HepG2 (cell line): ENCODE results near the gene TMEM240. TPM values are rescaled to one million over a fixed set of nuclear protein-coding genes. Genes with fewer than 3 reads are reported as not detected.

Experiments
- ATF7 ChIP-seq, 2 experiments: fragments of 450-650 bp in 1 of 2; sonication (generic) in 1 of 2; formaldehyde crosslinking in 1 of 2; IDR thresholded peaks; 2 replicates each; pipeline versions ENCODE4 v1.4.0 to v1.6.1; 2016 to 2020; ENCODE audit warnings: antibody characterized with exemption in 1 of 2, mild to moderate bottlenecking in 1 of 2, missing genetic modification reagents in 1 of 2
- DDIT3 ChIP-seq: sonication (generic); formaldehyde crosslinking; IDR thresholded peaks from 2 replicates; pipeline ENCODE4 v1.4.0; 2020; ENCODE audit warnings: mild to moderate bottlenecking, missing genetic modification reagents
- HCFC1 ChIP-seq: fragments of 150-350 bp; IDR thresholded peaks from 2 replicates; pipeline ENCODE4 v1.6.1; 2014; ENCODE audit warnings: low read depth, low read length
- HIVEP1 ChIP-seq: sonication (generic); formaldehyde crosslinking; IDR thresholded peaks from 2 replicates; pipeline ENCODE4 v1.4.0; 2020; ENCODE audit warnings: mild to moderate bottlenecking, missing genetic modification reagents
- PAWR ChIP-seq: sonication (generic); formaldehyde crosslinking; IDR thresholded peaks from 2 replicates; pipeline ENCODE4 v1.4.0; 2020; ENCODE audit warnings: missing genetic modification reagents, mild to moderate bottlenecking, borderline replicate concordance
- POGZ ChIP-seq: sonication (generic); formaldehyde crosslinking; IDR thresholded peaks from 2 replicates; pipeline ENCODE4 v1.4.0; 2020; ENCODE audit warnings: mild to moderate bottlenecking, missing genetic modification reagents
- RFXAP ChIP-seq: sonication (generic); formaldehyde crosslinking; IDR thresholded peaks from 2 replicates; pipeline ENCODE4 v1.4.0; 2020; ENCODE audit warnings: missing genetic modification reagents, borderline replicate concordance
- SALL2 ChIP-seq: sonication (generic); formaldehyde crosslinking; IDR thresholded peaks from 2 replicates; pipeline ENCODE4 v1.8.1; 2023; ENCODE audit warnings: mild to moderate bottlenecking, missing genetic modification reagents, inconsistent platforms
- SIX1 ChIP-seq: sonication (generic); formaldehyde crosslinking; IDR thresholded peaks from 2 replicates; pipeline ENCODE4 v1.4.0; 2020; ENCODE audit warnings: missing genetic modification reagents, borderline replicate concordance
- SRSF9 ChIP-seq: fragments of 200-400 bp; formaldehyde crosslinking; IDR thresholded peaks from 2 replicates; pipeline ENCODE4 v1.6.1; 2018; ENCODE audit warnings: borderline replicate concordance, mild to moderate bottlenecking, low read depth, low read length; ENCODE audit not compliant: insufficient read depth, poor library complexity, severe bottlenecking
- ZBTB2 ChIP-seq: sonication (generic); formaldehyde crosslinking; IDR thresholded peaks from 2 replicates; pipeline ENCODE4 v1.8.0; 2022; ENCODE audit warnings: low read depth, missing genetic modification reagents
- ZBTB4 ChIP-seq: sonication (generic); formaldehyde crosslinking; IDR thresholded peaks from 2 replicates; pipeline ENCODE4 v1.4.0; 2020; ENCODE audit warnings: missing genetic modification reagents, mild to moderate bottlenecking, borderline replicate concordance
- ZNF136 ChIP-seq: sonication (generic); formaldehyde crosslinking; IDR thresholded peaks from 2 replicates; pipeline ENCODE4 v1.8.1; 2022; ENCODE audit warnings: low read depth, mild to moderate bottlenecking, moderate library complexity, missing genetic modification reagents
- ZNF207 ChIP-seq: fragments of 450-650 bp; IDR thresholded peaks from 2 replicates; pipeline ENCODE4 v1.6.1; 2016; ENCODE audit warnings: antibody characterized with exemption, borderline replicate concordance
- ZNF768 ChIP-seq: sonication (generic); formaldehyde crosslinking; IDR thresholded peaks from 2 replicates; pipeline ENCODE4 v1.4.0; 2020; ENCODE audit warnings: missing genetic modification reagents
- polyA plus RNA-seq, 8 experiments: library from polyadenylated mRNA; depleted of rRNA in 3 of 8; stranded (reverse) in 7 of 8; unstranded in 1 of 8; fragments of >200 nt; fragmentation: Illumina TruSeq in 4 of 8; extraction: Trizol in 4 of 8; gene quantifications; 2 replicates each; pipeline versions ENCODE4 v1.2.1 to v1.2.3, GENCODE V29; 2011 to 2016; ENCODE audit warnings: low read depth in 4 of 8, missing spikeins in 1 of 8, mixed read lengths in 1 of 8; ENCODE audit not compliant: insufficient read depth in 1 of 8
- total RNA-seq, 5 experiments: library from RNA; depleted of rRNA; stranded (reverse); fragments of >200 nt; fragmentation: Illumina TruSeq; extraction: Trizol; gene quantifications; 2 replicates each; pipeline ENCODE4 v1.2.3, GENCODE V29; 2016; ENCODE audit warnings: low read depth in 1 of 5
- TF ChIP-seq, protein P1 (sequence below): sonication (generic); formaldehyde crosslinking; IDR thresholded peaks from 2 replicates; pipeline ENCODE4 v1.5.0; 2020; ENCODE audit warnings: missing genetic modification reagents, mild to moderate bottlenecking, borderline replicate concordance
- TF ChIP-seq, protein P2 (sequence below): sonication (generic); formaldehyde crosslinking; IDR thresholded peaks from 2 replicates; pipeline ENCODE4 v1.8.1; 2023; ENCODE audit warnings: mild to moderate bottlenecking, missing genetic modification reagents
- TF ChIP-seq, protein P3 (sequence below): sonication (generic); formaldehyde crosslinking; conservative IDR thresholded peaks from 2 replicates; pipeline ENCODE4 v1.8.0; 2022; ENCODE audit warnings: mild to moderate bottlenecking, moderate library complexity, missing genetic modification reagents

Gene TMEM240
- total and polyA plus RNA-seq, 2 of the 13 experiments (the other 11 are each of a cell fraction or from before 2014, with no cell fraction given), result 0.17 TPM; not detected in 1

DNA sequence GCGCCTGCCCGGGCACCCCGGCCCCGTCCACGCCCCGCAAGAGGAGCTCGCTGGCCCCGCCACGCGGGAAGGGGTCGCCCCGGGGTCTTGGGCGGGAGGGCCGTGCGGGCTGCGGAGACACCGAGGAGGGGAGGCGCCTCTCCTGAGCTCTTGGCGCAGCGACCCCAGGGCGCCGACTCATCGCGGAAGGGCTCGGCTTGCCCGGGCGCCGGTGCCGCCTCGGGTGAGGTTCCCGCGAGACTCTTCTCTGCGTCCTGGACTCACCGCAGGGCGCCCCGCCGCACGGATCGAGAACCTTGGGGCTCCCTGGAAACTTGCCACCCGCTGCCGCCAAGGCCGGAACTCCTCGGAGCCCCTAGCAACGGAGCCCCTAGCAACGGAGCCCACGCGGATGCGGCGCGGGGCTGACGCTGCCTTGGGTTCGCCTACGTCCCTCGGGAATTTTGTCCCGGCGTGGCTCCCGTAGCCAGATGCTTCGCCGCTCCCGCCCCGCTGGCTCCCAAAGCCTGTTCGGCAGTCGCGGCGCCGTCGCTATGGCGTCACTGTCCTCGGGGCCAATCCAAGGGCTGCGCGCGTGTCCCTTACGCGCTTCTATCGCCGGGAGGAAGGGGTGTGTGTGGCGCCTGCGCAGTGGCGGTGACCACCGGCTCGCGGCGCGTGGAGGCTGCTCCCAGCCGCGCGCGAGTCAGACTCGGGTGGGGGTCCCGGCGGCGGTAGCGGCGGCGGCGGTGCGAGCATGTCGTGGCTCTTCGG lies 28.7 kb downstream of the TMEM240 start, which contains the start of gene ATAD3A (continued):
- TF ChIP-seq ZNF768 (CRISPR knock-in tag) (0 out of 2 replicates have a peak, but pooled peaks have one; percentile 67), HIVEP1 (CRISPR knock-in tag) (peak; percentile 66; the same call in 1 of the 2 replicates), ZBTB4 (CRISPR knock-in tag) (no peak), ATF7 (IDR thresholded peaks at IDR 0.05) (peak; percentile 9; the same call in 1 of the 2 replicates), ATF7 (CRISPR knock-in tag; IDR thresholded peaks at IDR 0.05) (no peak), SRSF9 (no peak), RFXAP (CRISPR knock-in tag) (peak; percentile 85; the same call in 1 of the 2 replicates), ZNF207 (no peak), ZNF136 (CRISPR knock-in tag) (0 out of 2 replicates have a peak, but pooled peaks have one; percentile 65), ZBTB2 (peak; percentile 94), SALL2 (CRISPR knock-in tag) (peak; percentile 83), DDIT3 (no peak), POGZ (CRISPR knock-in tag) (0 out of 2 replicates have a peak, but pooled peaks have one; percentile 44), PAWR (CRISPR knock-in tag) (no peak), SIX1 (CRISPR knock-in tag) (no peak), HCFC1 (peak; percentile 68)
- TF ChIP-seq, protein P1, sequence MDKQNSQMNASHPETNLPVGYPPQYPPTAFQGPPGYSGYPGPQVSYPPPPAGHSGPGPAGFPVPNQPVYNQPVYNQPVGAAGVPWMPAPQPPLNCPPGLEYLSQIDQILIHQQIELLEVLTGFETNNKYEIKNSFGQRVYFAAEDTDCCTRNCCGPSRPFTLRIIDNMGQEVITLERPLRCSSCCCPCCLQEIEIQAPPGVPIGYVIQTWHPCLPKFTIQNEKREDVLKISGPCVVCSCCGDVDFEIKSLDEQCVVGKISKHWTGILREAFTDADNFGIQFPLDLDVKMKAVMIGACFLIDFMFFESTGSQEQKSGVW, result no peak
- TF ChIP-seq, protein P2, sequence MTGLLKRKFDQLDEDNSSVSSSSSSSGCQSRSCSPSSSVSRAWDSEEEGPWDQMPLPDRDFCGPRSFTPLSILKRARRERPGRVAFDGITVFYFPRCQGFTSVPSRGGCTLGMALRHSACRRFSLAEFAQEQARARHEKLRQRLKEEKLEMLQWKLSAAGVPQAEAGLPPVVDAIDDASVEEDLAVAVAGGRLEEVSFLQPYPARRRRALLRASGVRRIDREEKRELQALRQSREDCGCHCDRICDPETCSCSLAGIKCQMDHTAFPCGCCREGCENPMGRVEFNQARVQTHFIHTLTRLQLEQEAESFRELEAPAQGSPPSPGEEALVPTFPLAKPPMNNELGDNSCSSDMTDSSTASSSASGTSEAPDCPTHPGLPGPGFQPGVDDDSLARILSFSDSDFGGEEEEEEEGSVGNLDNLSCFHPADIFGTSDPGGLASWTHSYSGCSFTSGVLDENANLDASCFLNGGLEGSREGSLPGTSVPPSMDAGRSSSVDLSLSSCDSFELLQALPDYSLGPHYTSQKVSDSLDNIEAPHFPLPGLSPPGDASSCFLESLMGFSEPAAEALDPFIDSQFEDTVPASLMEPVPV (CRISPR knock-in tag), result no peak
- TF ChIP-seq, protein P3, sequence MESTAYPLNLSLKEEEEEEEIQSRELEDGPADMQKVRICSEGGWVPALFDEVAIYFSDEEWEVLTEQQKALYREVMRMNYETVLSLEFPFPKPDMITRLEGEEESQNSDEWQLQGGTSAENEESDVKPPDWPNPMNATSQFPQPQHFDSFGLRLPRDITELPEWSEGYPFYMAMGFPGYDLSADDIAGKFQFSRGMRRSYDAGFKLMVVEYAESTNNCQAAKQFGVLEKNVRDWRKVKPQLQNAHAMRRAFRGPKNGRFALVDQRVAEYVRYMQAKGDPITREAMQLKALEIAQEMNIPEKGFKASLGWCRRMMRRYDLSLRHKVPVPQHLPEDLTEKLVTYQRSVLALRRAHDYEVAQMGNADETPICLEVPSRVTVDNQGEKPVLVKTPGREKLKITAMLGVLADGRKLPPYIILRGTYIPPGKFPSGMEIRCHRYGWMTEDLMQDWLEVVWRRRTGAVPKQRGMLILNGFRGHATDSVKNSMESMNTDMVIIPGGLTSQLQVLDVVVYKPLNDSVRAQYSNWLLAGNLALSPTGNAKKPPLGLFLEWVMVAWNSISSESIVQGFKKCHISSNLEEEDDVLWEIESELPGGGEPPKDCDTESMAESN, result peak; percentile 89
